PC-3 (cell line): ENCODE data around the gene FRMD5. TPM values are rescaled to one million over a fixed set of nuclear protein-coding genes. Genes with fewer than 3 reads are reported as not detected.

Source experiments
- ATAC-seq: fragments of 200-7000 bp; cut with Tn5 transposase; 2 replicates; pipeline ENCODE4 v1.9.1; 2020; ENCODE audit warnings: mild to moderate bottlenecking, moderate library complexity
- BruUV-seq: library from RNA; stranded (reverse); fragments of 400-500 nt; replicated peaks from 2 replicates; lab custom pipeline; 2021; lab: Mats Ljungman, UMichigan
- CTCF ChIA-PET: fragments of 300-600 bp; sonication (Branson Sonifier 250); formaldehyde crosslinking; loops from one replicate; lab custom pipeline; 2022; ENCODE audit warnings: antibody characterized with exemption; lab: Charles Lee
- POLR2A ChIA-PET: fragments of 300-600 bp; sonication (Branson Sonifier 250); formaldehyde crosslinking; loops from one replicate; lab custom pipeline; 2022; ENCODE audit warnings: antibody characterized with exemption; ENCODE audit not compliant: unreplicated experiment; lab: Charles Lee
- DNase-seq: peaks from one replicate; pipeline ENCODE4 v3.0.0-alpha.2; 2015
- H2AFZ ChIP-seq: fragments of 300-600 bp; sonication (generic); 2 replicates; pipeline ENCODE4 v1.6.0; 2016; ENCODE audit warnings: antibody characterized with exemption, low read length
- H3F3A ChIP-seq: fragments of 300-600 bp; sonication (generic); one replicate; pipeline ENCODE4 v1.6.0; 2017; ENCODE audit warnings: antibody characterized with exemption, low read length, control low read depth, mild to moderate bottlenecking; ENCODE audit not compliant: unreplicated experiment
- H3K27ac ChIP-seq: fragments of 300-600 bp; sonication (generic); 2 replicates; pipeline ENCODE4 v1.5.1; 2016; ENCODE audit warnings: mild to moderate bottlenecking, low read length
- H3K27me3 ChIP-seq: fragments of 300-600 bp; sonication (generic); 2 replicates; pipeline ENCODE4 v1.6.1; 2016; ENCODE audit warnings: low read length, mixed read lengths
- H3K36me3 ChIP-seq: fragments of 300-600 bp; sonication (generic); 2 replicates; pipeline ENCODE4 v1.6.1; 2016; ENCODE audit warnings: low read depth, mixed run types, low read length, mixed read lengths
- H3K4me1 ChIP-seq: fragments of 300-600 bp; sonication (generic); 2 replicates; pipeline ENCODE4 v1.5.1; 2016; ENCODE audit warnings: low read length; ENCODE audit not compliant: insufficient read depth
- H3K4me2 ChIP-seq: fragments of 300-600 bp; sonication (generic); 2 replicates; pipeline ENCODE4 v1.6.0; 2016; ENCODE audit warnings: low read length
- H3K4me3 ChIP-seq: fragments of 300-600 bp; sonication (generic); 2 replicates; pipeline ENCODE4 v1.5.1; 2016; ENCODE audit warnings: mild to moderate bottlenecking, low read length, mixed read lengths
- H3K79me2 ChIP-seq: fragments of 300-600 bp; sonication (generic); 2 replicates; pipeline ENCODE4 v1.6.1; 2017; ENCODE audit warnings: low read length, mixed read lengths
- H3K9ac ChIP-seq: fragments of 300-600 bp; sonication (generic); 2 replicates; pipeline ENCODE4 v1.6.0; 2016; ENCODE audit warnings: mild to moderate bottlenecking, low read length
- H3K9me2 ChIP-seq: fragments of 300-600 bp; sonication (generic); replicated peaks from 2 replicates; pipeline ENCODE4 v1.6.1; 2016; ENCODE audit warnings: mixed run types, low read length, mixed read lengths
- H3K9me3 ChIP-seq: fragments of 300-600 bp; sonication (generic); 2 replicates; pipeline ENCODE4 v1.6.1; 2016; ENCODE audit warnings: low read length, mixed read lengths
- H4K20me1 ChIP-seq: fragments of 300-600 bp; sonication (generic); 2 replicates; pipeline ENCODE4 v1.6.1; 2016; ENCODE audit warnings: low read length, mixed read lengths
- EZH2 ChIP-seq: fragments of 300-600 bp; sonication (generic); IDR thresholded peaks from one replicate; pipeline ENCODE4 v1.6.1; 2017; ENCODE audit warnings: antibody characterized with exemption, mild to moderate bottlenecking, low read length; ENCODE audit not compliant: unreplicated experiment
- EZH2phosphoT487 ChIP-seq: fragments of 300-600 bp; sonication (generic); IDR thresholded peaks from 2 replicates; pipeline ENCODE4 v1.6.1; 2018; ENCODE audit warnings: mild to moderate bottlenecking, antibody characterized with exemption, low read length, borderline replicate concordance
- intact Hi-C: fragments of 100-400 bp; cut with micrococcal nuclease; formaldehyde crosslinking; loops from 2 replicates; pipeline ENCODE4 v1.9.0; 2023
- total RNA-seq: library from RNA; depleted of rRNA; stranded (reverse); fragments of >200 nt; gene quantifications from 2 replicates; pipeline ENCODE4 v1.2.3, GENCODE V29; 2014
- TF ChIP-seq, protein P1 (sequence below): fragments of 300-600 bp; sonication (generic); conservative IDR thresholded peaks from 2 replicates; pipeline ENCODE4 v1.5.1; 2017; ENCODE audit warnings: antibody characterized with exemption, low read depth, mild to moderate bottlenecking, low read length

Gene FRMD5
- total RNA-seq, 1 experiment from 2014 or later: 8.7 TPM

DNA sequence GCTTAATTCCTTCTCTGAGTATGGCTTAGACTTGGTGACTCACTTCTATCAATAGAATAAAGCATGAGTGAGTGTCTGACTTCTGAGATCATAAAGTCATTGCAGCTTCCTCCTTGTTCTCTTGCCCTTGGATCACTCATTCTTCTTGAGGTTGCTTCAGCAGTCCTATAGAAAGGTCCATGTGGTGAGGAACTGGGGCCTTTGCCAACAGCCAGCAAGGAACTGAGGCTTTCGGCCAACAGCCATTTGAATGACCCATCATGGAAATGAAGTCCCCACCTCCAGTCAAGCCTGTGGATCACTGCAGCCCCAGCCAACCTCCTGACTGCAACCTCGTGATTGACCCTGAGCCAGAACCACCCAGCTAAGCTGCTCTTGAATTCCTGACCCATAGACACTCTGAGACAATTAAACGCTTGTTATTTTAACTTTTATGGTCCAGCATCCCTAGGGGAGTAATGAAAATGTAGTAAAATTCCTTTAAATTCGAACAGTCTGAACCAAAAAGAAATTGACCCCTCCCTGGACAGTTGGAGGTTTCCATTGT lies 283.8 kb downstream of the FRMD5 start:
- Histone ChIP-seq H3K27me3 (no peaks in the 10 kb centered on the region), H3K9ac (peak overlapping the region; percentile 11; the same call in 1 of the 2 replicates), H3K27ac (peak overlapping the region; percentile 75), H3K4me2 (peak overlapping the region; percentile 20), H3K9me3 (no peaks in the 10 kb centered on the region), H3K79me2 (no peaks in the 10 kb centered on the region), H3K9me2 (no peaks in the 10 kb centered on the region), H4K20me1 (no peaks in the 10 kb centered on the region), H3K4me3 (no peak overlapping the region), H3F3A (no peaks in the 10 kb centered on the region), H3K4me1 (peaks cover 39% of the 10 kb centered on the region), H3K36me3 (no peaks in the 10 kb centered on the region), H2AFZ (no peak overlapping the region; the same call in 1 of the 2 replicates)
- DNase-seq (peak; percentile 93), ATAC-seq (peak; percentile 61)
- BruUV-seq: no TSS peak
- intact Hi-C loops: loop anchor here (5.0 kb wide), 1 partner anchor 241 kb away; no protein-coding TSS in a partner anchor
- POLR2A ChIA-PET: interaction anchor here (0.5 to 0.6 kb wide), 2 partner anchors 159 to 516 kb away, joined by 3 to 4 read pairs; partner anchors contain the start of gene CTDSPL2
- CTCF ChIA-PET: interaction anchor here (0.6 kb wide), 2 partner anchors 99 to 146 kb away, joined by 3 read pairs; no protein-coding TSS in a partner anchor
- no peak for TF ChIP-seq EZH2
- TF ChIP-seq, protein P1, sequence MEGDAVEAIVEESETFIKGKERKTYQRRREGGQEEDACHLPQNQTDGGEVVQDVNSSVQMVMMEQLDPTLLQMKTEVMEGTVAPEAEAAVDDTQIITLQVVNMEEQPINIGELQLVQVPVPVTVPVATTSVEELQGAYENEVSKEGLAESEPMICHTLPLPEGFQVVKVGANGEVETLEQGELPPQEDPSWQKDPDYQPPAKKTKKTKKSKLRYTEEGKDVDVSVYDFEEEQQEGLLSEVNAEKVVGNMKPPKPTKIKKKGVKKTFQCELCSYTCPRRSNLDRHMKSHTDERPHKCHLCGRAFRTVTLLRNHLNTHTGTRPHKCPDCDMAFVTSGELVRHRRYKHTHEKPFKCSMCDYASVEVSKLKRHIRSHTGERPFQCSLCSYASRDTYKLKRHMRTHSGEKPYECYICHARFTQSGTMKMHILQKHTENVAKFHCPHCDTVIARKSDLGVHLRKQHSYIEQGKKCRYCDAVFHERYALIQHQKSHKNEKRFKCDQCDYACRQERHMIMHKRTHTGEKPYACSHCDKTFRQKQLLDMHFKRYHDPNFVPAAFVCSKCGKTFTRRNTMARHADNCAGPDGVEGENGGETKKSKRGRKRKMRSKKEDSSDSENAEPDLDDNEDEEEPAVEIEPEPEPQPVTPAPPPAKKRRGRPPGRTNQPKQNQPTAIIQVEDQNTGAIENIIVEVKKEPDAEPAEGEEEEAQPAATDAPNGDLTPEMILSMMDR: no peak
- TF ChIP-seq EZH2phosphoT487: no peak

DNA sequence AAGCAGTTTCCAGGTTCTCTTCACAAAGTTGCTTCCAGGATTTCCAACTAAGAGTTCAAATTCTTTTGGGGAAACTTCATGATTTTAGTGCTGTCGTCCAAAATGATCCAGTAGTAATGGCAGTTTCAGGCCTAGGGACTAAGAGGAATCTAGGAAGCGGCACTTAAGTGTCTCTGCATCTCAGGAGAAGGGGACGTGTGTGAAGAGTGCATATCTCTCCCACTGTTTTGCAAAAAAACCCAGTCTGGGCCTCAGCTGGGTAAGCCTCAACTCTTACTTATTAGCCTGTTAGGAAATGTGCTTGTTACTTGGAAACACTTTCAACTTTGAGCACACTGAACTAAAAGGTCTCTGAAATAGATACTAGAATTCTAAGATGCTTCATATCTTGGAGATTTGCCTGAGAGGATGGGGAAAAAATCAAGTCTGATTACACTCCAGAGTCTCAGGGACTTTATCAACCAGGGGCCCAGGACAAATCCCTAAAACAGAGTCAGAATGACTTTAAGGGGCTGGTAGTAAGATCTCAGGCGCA lies 286.5 kb downstream of the FRMD5 start:
- TF ChIP-seq, protein P1: no peak
- TF ChIP-seq EZH2phosphoT487: no peak
- no peak for TF ChIP-seq EZH2
- no peaks in the 10 kb centered on the region for H3K36me3 ChIP-seq
- H3K79me2 ChIP-seq: no peaks in the 10 kb centered on the region
- DNase-seq (no peak), ATAC-seq (no peak)
- no TSS peak for BruUV-seq
- POLR2A ChIA-PET: no interaction called here
- intact Hi-C loops: no loop called here
- no peak overlapping the region for H3K4me2 ChIP-seq
- H3K4me1 ChIP-seq: peaks cover 41% of the 10 kb centered on the region
- H3K9me2 ChIP-seq: no peaks in the 10 kb centered on the region
- no peak overlapping the region for H2AFZ ChIP-seq
- H4K20me1 ChIP-seq: no peaks in the 10 kb centered on the region
- H3F3A ChIP-seq: no peaks in the 10 kb centered on the region
- CTCF ChIA-PET: no interaction called here
- no peak overlapping the region for H3K27ac ChIP-seq
- no peaks in the 10 kb centered on the region for H3K9me3 ChIP-seq
- H3K4me3 ChIP-seq: no peak overlapping the region
- H3K27me3 ChIP-seq: no peaks in the 10 kb centered on the region
- H3K9ac ChIP-seq: no peak overlapping the region

DNA sequence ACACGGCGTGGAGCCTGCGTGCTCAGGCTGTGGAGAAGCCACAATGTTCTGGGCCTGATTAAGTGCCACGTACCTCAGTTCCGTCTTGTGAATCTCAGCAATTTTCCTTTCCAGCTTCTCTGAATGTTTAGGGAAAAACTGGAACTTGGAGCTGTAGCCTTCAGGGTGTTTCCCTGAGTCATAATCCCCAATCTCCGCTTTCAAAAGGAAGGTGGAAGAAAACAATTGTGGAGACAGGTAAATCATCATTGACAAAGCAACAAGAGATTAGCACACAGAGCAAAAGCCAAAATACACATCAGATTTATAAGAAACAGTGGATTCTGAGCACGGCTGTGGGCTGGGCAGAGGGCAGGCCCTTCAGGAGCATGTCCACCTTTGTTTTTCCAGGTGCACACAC lies 289.3 kb downstream of the FRMD5 start:
- Histone ChIP-seq H3K36me3 (no peaks in the 10 kb centered on the region), H3K9me2 (no peaks in the 10 kb centered on the region), H3K9ac (no peak overlapping the region), H3K79me2 (no peaks in the 10 kb centered on the region), H3K27ac (peak overlapping the region; percentile 54), H4K20me1 (no peaks in the 10 kb centered on the region), H3K27me3 (no peaks in the 10 kb centered on the region), H3K9me3 (no peaks in the 10 kb centered on the region), H3K4me3 (no peak overlapping the region), H3F3A (no peaks in the 10 kb centered on the region), H3K4me1 (peaks cover 14% of the 10 kb centered on the region), H3K4me2 (peak overlapping the region; percentile 28; the same call in 1 of the 2 replicates), H2AFZ (no peak overlapping the region)
- TF ChIP-seq, protein P1: no peak
- TF ChIP-seq EZH2phosphoT487 (no peak), EZH2 (no peak)
- BruUV-seq: no TSS peak
- ATAC-seq (no peak), DNase-seq (peak; percentile 60)
- ChIA-PET POLR2A (no interaction called here), CTCF (no interaction called here)
- intact Hi-C loops: no loop called here
